GM21619 (cell line): ENCODE results near the gene TMEM181.
"Not testable (repeated sequence)": the region's sequence is repeated elsewhere in the genome, so short reads cannot be mapped to it uniquely, and the experiment has no call there.

Experiments
- ATAC-seq: cut with Tn5 transposase; IDR thresholded peaks from one replicate; pipeline ENCODE4 v1.9.1; 2021; ENCODE audit not compliant: unreplicated experiment

Gene TMEM181

GRCh38 chr6:158536891-158537798, 22.7 kb upstream of the TMEM181 start:
- ATAC-seq = no peak

- no peak for ATAC-seq
Measured at GRCh38 chr6:158538741-158539140, 21.1 kb upstream of the TMEM181 start.

GRCh38 chr6:158539413-158539812, 20.5 kb upstream of the TMEM181 start:
- ATAC-seq = no peak

DNA sequence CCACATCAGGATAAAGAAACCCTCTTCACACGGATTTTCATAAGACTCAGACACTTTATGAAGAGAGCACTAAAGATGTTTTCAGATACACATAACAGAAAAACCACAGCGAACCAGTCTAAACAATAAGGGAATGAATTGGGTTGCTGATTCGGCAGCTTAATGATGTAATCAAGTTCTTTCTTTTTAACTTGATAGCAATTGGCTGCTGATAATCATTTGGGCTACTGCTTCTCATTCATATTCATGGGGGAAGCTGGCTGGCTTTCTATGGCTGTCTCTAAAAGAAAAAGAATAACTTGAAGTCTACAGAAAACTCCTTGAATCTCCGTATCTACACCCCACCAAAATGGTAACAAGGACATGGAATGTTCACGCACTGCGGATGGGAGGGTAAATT, 20.0 kb upstream of the TMEM181 start:
- no peak for ATAC-seq

DNA sequence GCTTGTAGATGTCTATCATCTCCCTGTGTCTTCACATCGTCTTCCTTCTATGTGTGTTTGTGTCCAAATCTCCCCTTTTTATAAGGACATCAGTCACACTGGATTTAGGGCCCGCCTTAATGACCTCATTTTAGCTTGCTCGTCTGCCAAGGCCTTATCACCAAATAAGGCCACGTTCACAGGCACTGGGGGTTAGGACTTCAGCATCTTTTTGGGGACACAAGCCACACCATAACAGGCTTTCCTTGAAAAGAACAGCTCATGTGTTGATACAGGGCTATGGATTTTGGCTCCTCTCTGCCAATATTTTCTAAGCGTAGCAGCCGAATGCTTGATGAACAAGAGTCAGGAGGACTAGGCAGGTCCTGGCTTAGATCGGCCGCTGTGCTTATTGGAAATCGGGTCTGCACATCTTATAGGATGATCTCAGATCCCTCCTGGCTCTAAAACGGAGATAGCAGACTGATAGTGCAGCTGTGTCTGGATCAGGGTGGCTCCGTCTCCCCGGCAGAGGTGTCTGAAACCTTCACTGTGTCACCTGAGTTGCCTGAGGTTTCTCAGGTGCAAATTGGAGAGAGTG, 16.2 kb upstream of the TMEM181 start:
- no peak for ATAC-seq

DNA sequence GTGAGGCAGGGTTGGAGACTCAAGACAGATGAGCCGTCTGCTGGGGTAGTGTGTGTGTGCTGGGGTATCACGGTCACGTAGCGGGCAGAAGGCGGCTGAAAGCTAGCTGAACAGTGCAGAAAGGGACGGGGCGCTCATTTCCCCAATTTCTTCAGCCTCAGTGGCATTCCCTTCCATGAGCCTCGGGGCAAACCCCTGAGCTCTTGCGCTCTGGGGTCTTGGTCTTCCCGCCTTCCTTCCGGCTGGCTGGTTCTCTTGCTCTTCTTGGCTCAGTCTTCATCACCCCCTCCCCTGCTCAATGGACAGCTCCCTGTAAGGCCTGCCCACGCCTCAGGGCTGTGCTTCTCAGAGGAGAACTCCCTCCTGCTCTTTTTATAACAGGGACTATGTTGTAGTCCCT, 15.5 kb upstream of the TMEM181 start:
- ATAC-seq = no peak

GRCh38 chr6:158545043-158545966, 14.6 kb upstream of the TMEM181 start:
- ATAC-seq = no peak

- ATAC-seq = no peak
Measured at GRCh38 chr6:158548418-158549161, 11.3 kb upstream of the TMEM181 start.

- ATAC-seq = no peak
Measured at GRCh38 chr6:158552055-158552795, 7.7 kb upstream of the TMEM181 start.

- no peak for ATAC-seq
Measured at GRCh38 chr6:158552796-158553138, 7.1 kb upstream of the TMEM181 start.

DNA sequence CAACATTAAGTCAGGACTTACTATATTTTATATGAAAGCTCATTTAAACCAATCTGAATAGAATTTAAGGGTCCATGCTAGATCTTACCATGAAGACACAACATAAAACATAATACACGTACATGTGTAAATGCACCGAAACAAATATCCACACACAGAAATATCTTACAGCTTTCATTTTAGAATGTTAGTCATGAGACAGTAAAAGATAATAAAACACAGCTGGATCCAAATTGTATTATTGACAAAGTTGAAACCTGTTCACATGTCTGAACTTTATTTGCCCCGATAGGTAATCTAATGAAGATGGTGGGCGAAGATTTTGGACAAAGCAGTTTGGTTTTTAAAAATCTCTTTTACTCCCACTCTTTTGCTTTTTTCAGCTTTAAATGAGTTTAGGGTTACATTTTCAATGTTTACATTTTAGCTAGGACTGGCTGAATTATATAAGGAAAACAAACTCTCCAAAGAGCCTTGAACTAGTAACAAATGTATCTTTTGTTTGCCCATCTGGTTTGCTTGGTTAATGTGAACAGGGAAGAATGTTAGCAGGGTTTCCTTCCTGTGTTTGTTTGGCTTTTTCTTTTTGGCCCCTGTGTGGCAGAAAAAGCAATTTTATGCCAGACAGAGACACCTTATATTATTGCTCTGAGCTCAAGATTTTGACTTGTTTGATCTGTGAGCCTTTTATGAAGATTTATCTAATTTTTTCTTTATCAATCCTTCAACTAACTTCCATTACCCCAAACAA, 5.1 kb upstream of the TMEM181 start:
- ATAC-seq = no peak

DNA sequence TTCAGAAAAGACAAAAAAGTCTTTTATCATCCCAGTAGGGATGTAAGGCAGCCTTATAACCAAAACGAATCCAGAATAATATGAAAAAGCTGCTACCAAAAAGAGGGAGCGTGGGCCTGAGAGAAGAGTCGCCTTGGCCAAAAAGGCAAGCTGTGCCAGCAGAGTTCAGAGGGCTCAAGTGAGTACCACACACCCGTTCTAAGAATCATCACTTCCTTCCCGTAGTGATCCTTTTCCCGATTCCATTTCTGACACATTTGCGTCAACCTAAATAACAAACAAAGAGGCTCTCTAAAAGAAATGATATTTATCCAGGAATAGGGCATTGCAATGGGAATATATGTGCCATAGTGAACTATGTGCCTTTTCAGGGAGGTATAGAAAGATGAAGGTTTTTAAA, 3.8 kb upstream of the TMEM181 start:
- ATAC-seq = no peak

DNA sequence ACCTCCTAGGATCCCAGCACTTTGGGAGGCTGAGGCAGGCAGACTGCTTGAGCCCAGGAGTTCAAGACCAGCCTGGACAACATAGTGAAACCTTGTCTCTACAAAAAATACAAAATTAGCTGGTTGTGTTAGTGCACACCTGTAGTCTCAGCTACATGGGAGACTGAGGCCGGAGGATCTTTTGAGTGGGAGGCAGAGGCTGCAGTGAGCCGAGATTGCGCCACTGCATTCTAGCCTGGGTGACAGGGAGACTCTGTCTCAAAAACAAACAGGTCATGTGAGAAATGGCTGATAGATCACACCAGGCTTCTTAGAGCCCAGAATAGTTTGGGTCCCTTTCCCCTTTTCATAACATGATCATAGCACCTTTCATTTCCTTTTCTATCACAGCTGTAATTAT, 2.8 kb upstream of the TMEM181 start:
- not testable (repeated sequence) for ATAC-seq

- ATAC-seq = no peak
Measured at GRCh38 chr6:158557927-158558326, 2.0 kb upstream of the TMEM181 start.

GRCh38 chr6:158558415-158559306, 1.2 kb upstream of the TMEM181 start:
- no peak for ATAC-seq

- no peak for ATAC-seq
Measured at GRCh38 chr6:158559338-158559894, 475 bp upstream of the TMEM181 start.

DNA sequence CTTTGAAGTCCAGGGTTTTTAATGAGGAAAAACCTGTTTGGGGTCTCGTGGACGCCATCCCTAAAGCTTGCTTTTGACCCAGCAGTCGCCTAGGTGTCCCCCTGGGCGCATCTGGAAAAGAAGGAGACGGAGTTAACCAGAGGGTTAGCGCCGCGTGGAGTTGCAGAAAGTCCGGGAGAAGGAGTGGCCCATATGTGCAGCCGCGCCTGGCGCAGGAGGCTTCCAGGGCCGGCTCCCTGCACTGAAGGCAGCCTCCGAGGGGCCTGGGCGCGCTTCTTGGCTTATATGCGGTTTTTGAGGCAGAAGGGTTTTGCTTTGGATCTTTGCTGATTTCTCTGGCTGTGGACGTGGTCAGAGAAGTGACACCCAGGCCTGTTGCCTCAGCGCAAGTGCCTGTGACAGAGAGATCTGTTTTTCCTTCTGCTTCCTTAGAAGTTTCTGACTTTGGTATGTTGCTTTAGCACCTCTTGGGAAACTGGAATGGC, 987 bp downstream of the TMEM181 start:
- no peak for ATAC-seq

- no peak for ATAC-seq
Measured at GRCh38 chr6:158561321-158561884, 1.5 kb downstream of the TMEM181 start.
